K562 (cell line): ENCODE measurements around the gene PRSS21. TPM values are rescaled to one million over a fixed set of nuclear protein-coding genes. Genes with fewer than 3 reads are reported as not detected.

ENCODE experiments used
- ATF3 ChIP-seq, 2 experiments: fragments of 450-650 bp in 1 of 2; sonication (generic) in 1 of 2; formaldehyde crosslinking in 1 of 2; IDR thresholded peaks in 1 of 2; conservative IDR thresholded peaks in 1 of 2; 2 replicates each; pipeline versions ENCODE4 v1.6.1 to v1.8.1; 2016 to 2023; ENCODE audit warnings: mild to moderate bottlenecking in 2 of 2, moderate library complexity in 2 of 2, inconsistent platforms in 1 of 2, missing genetic modification reagents in 1 of 2
- BDP1 ChIP-seq: IDR thresholded peaks from 3 replicates; pipeline ENCODE4 v1.6.1; 2011; ENCODE audit not compliant: insufficient read length, insufficient read depth
- BRF1 ChIP-seq: IDR thresholded peaks from 3 replicates; pipeline ENCODE4 v1.6.1; 2011; ENCODE audit warnings: borderline replicate concordance, mild to moderate bottlenecking; ENCODE audit not compliant: insufficient read length; ENCODE audit errors: extremely low read depth
- C11orf30 ChIP-seq: fragments of 450-650 bp; IDR thresholded peaks from 2 replicates; pipeline ENCODE4 v1.6.1; 2016; ENCODE audit warnings: low read depth, mild to moderate bottlenecking
- CBX3 ChIP-seq, 2 experiments: IDR thresholded peaks; 1 replicate in 1 of 2; 2 replicates in 1 of 2; pipeline ENCODE4 v1.6.1; 2012; ENCODE audit warnings: inconsistent platforms in 2 of 2, low read length in 2 of 2, borderline replicate concordance in 1 of 2, control low read depth in 1 of 2
- E2F1 ChIP-seq: sonication (generic); formaldehyde crosslinking; IDR thresholded peaks from 2 replicates; pipeline ENCODE4 v1.8.1; 2023; ENCODE audit warnings: mild to moderate bottlenecking, missing genetic modification reagents, moderate library complexity
- ETV6 ChIP-seq, 3 experiments: fragments of 150-350 bp in 1 of 3; sonication (generic) in 1 of 3; formaldehyde crosslinking in 1 of 3; IDR thresholded peaks; 2 replicates each; pipeline versions ENCODE4 v1.6.1 to v1.8.0; 2014 to 2022; ENCODE audit warnings: borderline replicate concordance in 2 of 3, low read depth in 2 of 3, antibody characterized with exemption in 1 of 3, low read length in 1 of 3, mild to moderate bottlenecking in 1 of 3, missing genetic modification reagents in 1 of 3
- KLF13 ChIP-seq: fragments of 450-650 bp; IDR thresholded peaks from 2 replicates; pipeline ENCODE4 v1.6.1; 2016; ENCODE audit warnings: missing genetic modification characterization, low read depth, mild to moderate bottlenecking, missing compliant biosample characterization, moderate library complexity, borderline replicate concordance
- NFRKB ChIP-seq: fragments of 450-650 bp; IDR thresholded peaks from 2 replicates; pipeline ENCODE4 v1.6.1; 2016; ENCODE audit warnings: low read depth
- POLR2AphosphoS5 ChIP-seq: IDR thresholded peaks from 2 replicates; pipeline ENCODE4 v1.6.1; 2011; ENCODE audit warnings: mild to moderate bottlenecking, low read depth, low read length, moderate library complexity; ENCODE audit not compliant: control insufficient read depth, insufficient read depth
- RBFOX2 ChIP-seq: fragments of 200-400 bp; formaldehyde crosslinking; IDR thresholded peaks from 2 replicates; pipeline ENCODE4 v1.6.1; 2017; ENCODE audit warnings: low read depth, mild to moderate bottlenecking, low read length, moderate library complexity
- SFPQ ChIP-seq: fragments of 200-400 bp; formaldehyde crosslinking; IDR thresholded peaks from 2 replicates; pipeline ENCODE4 v1.6.1; 2017; ENCODE audit warnings: mild to moderate bottlenecking, low read depth, low read length, moderate library complexity
- SP2 ChIP-seq: IDR thresholded peaks from 2 replicates; pipeline ENCODE4 v1.6.1; 2011; ENCODE audit warnings: mild to moderate bottlenecking, low read depth, low read length, moderate library complexity; ENCODE audit not compliant: poor library complexity, severe bottlenecking; ENCODE audit errors: extremely low read depth
- STAG1 ChIP-seq: sonication (generic); formaldehyde crosslinking; IDR thresholded peaks from 2 replicates; pipeline ENCODE4 v1.5.0; 2020; ENCODE audit warnings: missing genetic modification reagents, borderline replicate concordance
- THRA ChIP-seq: fragments of 450-650 bp; IDR thresholded peaks from 2 replicates; pipeline ENCODE4 v1.6.1; 2017; ENCODE audit warnings: mild to moderate bottlenecking, moderate library complexity
- ZNF311 ChIP-seq: fragments of 250-450 bp; sonication (Bioruptor Pico); IDR thresholded peaks from 2 replicates; pipeline ENCODE4 v1.4.0; 2020; ENCODE audit warnings: mild to moderate bottlenecking, moderate library complexity
- ZNF589 ChIP-seq: fragments of 200-800 bp; sonication (Bioruptor generic); IDR thresholded peaks from 2 replicates; pipeline ENCODE4 v1.6.1; 2016; ENCODE audit warnings: low read depth, missing genetic modification characterization, missing compliant biosample characterization
- polyA plus RNA-seq, 8 experiments: library from polyadenylated mRNA; depleted of rRNA in 4 of 8; stranded (reverse) in 5 of 8; unstranded in 3 of 8; fragments of >200 nt; fragmentation: Nextera tagmentation in 2 of 8; fragmentation: Illumina TruSeq in 1 of 8; extraction: Ambion mirVana in 2 of 8; extraction: Trizol in 1 of 8; gene quantifications; 2 replicates each; pipeline versions ENCODE4 v1.2.1 to v1.2.3, GENCODE V29; 2011 to 2014; ENCODE audit warnings: inconsistent platforms in 1 of 8, missing spikeins in 1 of 8
- total RNA-seq, 7 experiments: library from RNA; depleted of rRNA in 6 of 7; stranded (reverse); fragments of >200 nt in 6 of 7; fragmentation: Illumina TruSeq in 2 of 7; extraction: Trizol in 2 of 7; gene quantifications; 2 replicates each; pipeline versions ENCODE4 v1.2.1 to v1.2.3, GENCODE V29; 2011 to 2021; ENCODE audit warnings: low replicate concordance in 1 of 7

The PRSS21 gene
- total and polyA plus RNA-seq, 9 of the 15 experiments (the other 6 are each of a cell fraction or from before 2014, with no cell fraction given): 12.1 to 121 (median 61.3) TPM

- TF ChIP-seq C11orf30 (no peak), ATF3 (IDR thresholded peaks at IDR 0.05) (no peak), ATF3 (CRISPR knock-in tag; conservative IDR thresholded peaks at IDR 0.05) (no peak), ZNF589 (CRISPR knock-in tag) (no peak), BRF1 (no peak), CBX3 (IDR thresholded peaks at IDR 0.05; ENCODE audit: borderline replicate concordance in 1 of 2, low read length in 2 of 2) (no peak), STAG1 (CRISPR knock-in tag) (no peak), SFPQ (no peak), NFRKB (no peak), BDP1 (no peak), KLF13 (tag) (no peak), E2F1 (CRISPR knock-in tag) (no peak), SP2 (no peak), RBFOX2 (0 out of 2 replicates have a peak, but pooled peaks have one; percentile 20), POLR2AphosphoS5 (no peak), ETV6 (IDR thresholded peaks at IDR 0.05; ENCODE audit: borderline replicate concordance in 1 of 2, low read depth in 2 of 2, low read length in 1 of 2) (no peak), ETV6 (CRISPR knock-in tag; IDR thresholded peaks at IDR 0.05; ENCODE audit: borderline replicate concordance) (no peak), THRA (no peak), ZNF311 (no peak)
Observed at GRCh38 chr16:2769100-2769529, 47.9 kb upstream of the PRSS21 start (continued).
